ENCODE measurements around the gene PNMT. TPM values are rescaled to one million over a fixed set of nuclear protein-coding genes. Genes with fewer than 3 reads are reported as not detected.

The PNMT gene
- total and polyA plus RNA-seq, 2 donors: 0.38 to 2.9 TPM

DNA sequence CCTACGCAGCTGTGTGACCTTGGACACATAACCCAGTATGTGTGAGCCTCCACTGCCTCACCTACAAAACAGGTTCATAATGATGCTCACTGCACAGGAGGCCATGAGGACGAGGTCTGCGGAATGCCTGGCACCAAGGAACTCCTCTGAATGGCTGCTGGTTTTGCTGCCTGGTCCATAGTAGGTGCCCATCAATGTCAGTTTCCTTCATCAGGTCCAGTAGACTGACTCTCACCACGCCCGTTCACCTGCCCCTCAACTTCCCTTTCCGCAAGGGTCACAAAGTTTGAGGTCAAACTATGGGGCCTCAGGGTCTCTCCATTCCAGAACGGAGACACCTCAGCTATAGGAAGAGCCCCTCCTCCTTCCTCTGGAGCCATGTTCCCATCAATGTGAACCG lies 8.8 kb downstream of the PNMT start:
- Histone ChIP-seq H3K27me3 (ENCODE audit: control insufficient read depth in 2 of 2, insufficient read depth in 1 of 2, low read length in 1 of 2) (peaks cover 0 to under 1% of the 10 kb centered on the region in 2 donors), H3K4me1 (ENCODE audit: control insufficient read depth in 2 of 2, insufficient read depth in 2 of 2, low read length in 2 of 2) (peaks cover 12 to 55% of the 10 kb centered on the region in 2 donors), H3K27ac (ENCODE audit: low read depth in 1 of 2, low read length in 1 of 2) (no peak overlapping the region), H3K9me3 (ENCODE audit: control insufficient read depth in 2 of 2, insufficient read depth in 1 of 2, low read length in 1 of 2) (peaks cover 0 to 5% of the 10 kb centered on the region in 2 donors), H3K4me3 (ENCODE audit: low read length in 2 of 2) (no peak overlapping the region), H3K36me3 (ENCODE audit: control insufficient read depth in 2 of 2, insufficient read depth in 2 of 2, low read length in 1 of 2) (peaks cover 0 to 3% of the 10 kb centered on the region in 2 donors)
- 92% methylated on average over 8 of the region's 8 CpGs for WGBS
- no peak for DNase-seq (ENCODE audit: low read depth in 6 of 9, low spot score in 9 of 9)

DNA sequence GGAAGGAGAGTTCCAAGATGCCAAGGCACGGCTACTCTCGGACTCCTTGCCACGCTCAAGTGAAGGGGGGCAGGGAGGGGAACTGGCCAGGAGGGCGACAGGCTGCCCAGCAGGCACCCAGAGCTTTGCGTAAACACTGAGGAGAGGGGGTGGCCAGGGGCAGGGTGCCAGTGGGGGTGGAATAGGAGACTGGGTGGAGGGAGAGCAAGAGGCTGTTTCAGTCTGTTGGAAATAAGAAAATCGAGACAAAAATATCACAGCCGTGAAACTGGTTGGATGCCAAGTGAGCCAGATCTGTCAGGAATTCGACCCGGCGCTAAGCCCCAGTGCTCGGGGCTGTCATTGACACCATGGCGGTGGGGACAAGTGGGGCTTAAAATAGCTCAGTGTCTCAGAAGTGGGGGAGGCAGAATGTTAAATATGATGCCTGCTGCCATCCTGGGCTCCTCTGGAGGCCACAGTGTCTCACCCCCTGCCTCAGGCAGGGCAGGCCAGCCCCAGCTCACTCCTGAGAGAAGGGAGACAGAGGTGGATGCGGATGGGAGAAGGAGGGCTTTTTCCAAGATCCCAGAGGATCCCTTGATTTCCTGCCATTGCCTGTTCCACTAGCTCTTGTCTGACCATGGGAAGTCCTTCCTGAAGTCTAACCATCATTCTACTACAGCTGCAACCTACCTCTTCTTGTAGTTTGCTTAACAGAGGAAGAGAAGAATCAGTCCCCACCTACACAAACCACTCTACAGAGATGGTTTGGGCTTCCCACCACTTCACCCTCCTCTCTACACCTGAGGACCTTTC lies 9.5 kb downstream of the PNMT start:
- no peak overlapping the region for H3K4me3 ChIP-seq (ENCODE audit: low read length in 2 of 2)
- H3K36me3 ChIP-seq (ENCODE audit: control insufficient read depth in 2 of 2, insufficient read depth in 2 of 2, low read length in 1 of 2): peaks cover 0 to 3% of the 10 kb centered on the region in 2 donors
- H3K27ac ChIP-seq (ENCODE audit: low read depth in 1 of 2, low read length in 1 of 2): no peak overlapping the region
- peaks cover 0 to 5% of the 10 kb centered on the region in 2 donors for H3K9me3 ChIP-seq (ENCODE audit: control insufficient read depth in 2 of 2, insufficient read depth in 1 of 2, low read length in 1 of 2)
- DNase-seq (ENCODE audit: low read depth in 6 of 9, low spot score in 9 of 9): no peak
- WGBS: 92% methylated on average over 13 of the region's 13 CpGs
- peaks cover 12 to 55% of the 10 kb centered on the region in 2 donors for H3K4me1 ChIP-seq (ENCODE audit: control insufficient read depth in 2 of 2, insufficient read depth in 2 of 2, low read length in 2 of 2)
- no peaks in the 10 kb centered on the region for H3K27me3 ChIP-seq (ENCODE audit: control insufficient read depth in 2 of 2, insufficient read depth in 1 of 2, low read length in 1 of 2)

DNA sequence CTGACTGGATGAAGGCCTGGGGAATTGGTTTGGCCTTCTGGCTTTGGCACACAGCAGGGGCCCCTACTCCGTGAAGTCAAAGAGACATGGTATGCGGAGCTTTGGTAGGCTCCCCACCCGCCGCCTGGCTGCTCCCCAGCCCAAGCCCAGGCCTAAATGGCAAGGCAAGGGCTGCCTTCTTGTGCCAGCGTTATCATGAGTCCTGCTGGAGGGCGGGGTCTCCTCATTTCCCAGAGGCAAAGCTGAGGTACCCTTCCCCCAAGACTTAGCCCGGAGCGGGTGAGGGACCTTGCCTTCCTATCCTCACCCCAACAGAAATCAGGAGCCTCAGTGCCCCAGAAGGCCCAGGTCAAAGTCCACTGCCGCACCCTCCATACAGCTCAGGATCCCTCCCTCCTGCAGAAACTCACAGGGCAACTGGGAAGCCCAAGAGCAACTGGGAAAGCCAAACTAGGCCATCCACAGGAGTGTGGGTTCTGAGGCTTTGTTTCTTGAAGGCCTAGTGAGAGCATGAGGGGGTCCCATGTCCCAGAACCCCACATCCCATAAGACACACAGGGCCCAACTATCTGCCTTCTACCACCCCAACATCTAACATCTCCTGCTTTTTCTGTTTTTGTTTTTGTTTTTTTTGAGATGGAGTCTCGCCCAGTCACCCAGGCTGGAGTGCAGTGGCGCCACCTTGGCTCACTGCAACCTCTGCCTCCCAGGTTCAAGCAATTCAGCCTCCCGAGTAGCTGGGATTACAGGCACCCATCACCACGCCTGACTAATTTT lies 10.3 kb downstream of the PNMT start:
- 93% methylated on average over 13 of the region's 13 CpGs for WGBS
- peaks cover 0 to 8% of the 10 kb centered on the region in 2 donors for H3K36me3 ChIP-seq (ENCODE audit: control insufficient read depth in 2 of 2, insufficient read depth in 2 of 2, low read length in 1 of 2)
- H3K4me3 ChIP-seq (ENCODE audit: low read length in 2 of 2): no peak overlapping the region
- no peak overlapping the region for H3K27ac ChIP-seq (ENCODE audit: low read depth in 1 of 2, low read length in 1 of 2)
- no peak for DNase-seq (ENCODE audit: low read depth in 6 of 9, low spot score in 9 of 9)
- H3K4me1 ChIP-seq (ENCODE audit: control insufficient read depth in 2 of 2, insufficient read depth in 2 of 2, low read length in 2 of 2): peaks cover 12 to 55% of the 10 kb centered on the region in 2 donors
- H3K9me3 ChIP-seq (ENCODE audit: control insufficient read depth in 2 of 2, insufficient read depth in 1 of 2, low read length in 1 of 2): peaks cover 0 to 5% of the 10 kb centered on the region in 2 donors
- H3K27me3 ChIP-seq (ENCODE audit: control insufficient read depth in 2 of 2, insufficient read depth in 1 of 2, low read length in 1 of 2): no peaks in the 10 kb centered on the region

DNA sequence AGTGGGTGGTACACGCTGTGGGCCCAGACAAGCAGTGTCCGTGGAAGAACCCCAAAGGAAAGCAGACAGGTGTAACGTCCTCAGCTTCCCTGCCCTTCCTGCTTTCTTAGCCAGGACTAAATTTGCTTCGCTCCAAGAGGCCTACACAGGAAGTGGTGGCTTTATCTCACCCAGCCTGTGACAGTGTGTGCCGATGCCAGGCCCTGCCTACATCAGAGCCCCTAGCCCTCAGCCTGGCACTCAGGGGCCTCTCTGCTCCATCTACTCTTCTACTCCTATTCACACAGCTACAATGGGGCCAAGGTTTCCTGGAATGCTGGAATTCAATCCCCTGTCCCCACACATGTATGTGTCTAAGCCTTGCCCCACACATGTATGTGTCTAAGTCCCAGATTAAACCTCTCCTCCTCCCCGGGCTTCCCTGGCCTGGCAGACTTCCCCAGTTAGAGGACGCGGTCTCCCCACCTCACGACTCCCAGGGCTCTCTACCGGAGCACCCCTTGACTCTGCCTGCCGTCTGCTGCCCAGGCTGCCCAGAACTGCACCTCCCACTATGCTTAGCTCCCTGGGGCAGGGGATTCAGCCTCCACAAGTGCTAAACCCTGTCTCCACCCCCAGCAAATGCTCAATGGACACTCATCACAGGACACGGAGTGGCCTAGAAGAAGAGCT lies 11.4 kb downstream of the PNMT start:
- peak overlapping the region; percentile 57 to 72 for H3K27ac ChIP-seq (ENCODE audit: low read depth in 1 of 2, low read length in 1 of 2)
- peak in 6 of 9 donors; percentile 20 to 78 (median 44) for DNase-seq (ENCODE audit: low read depth in 6 of 9, low spot score in 9 of 9)
- peaks cover 0 to 5% of the 10 kb centered on the region in 2 donors for H3K9me3 ChIP-seq (ENCODE audit: control insufficient read depth in 2 of 2, insufficient read depth in 1 of 2, low read length in 1 of 2)
- WGBS: 36% methylated on average over 12 of the region's 12 CpGs
- H3K4me1 ChIP-seq (ENCODE audit: control insufficient read depth in 2 of 2, insufficient read depth in 2 of 2, low read length in 2 of 2): peaks cover 12 to 50% of the 10 kb centered on the region in 2 donors
- H3K36me3 ChIP-seq (ENCODE audit: control insufficient read depth in 2 of 2, insufficient read depth in 2 of 2, low read length in 1 of 2): peaks cover 3 to 12% of the 10 kb centered on the region in 2 donors
- H3K4me3 ChIP-seq (ENCODE audit: low read length in 2 of 2): no peak overlapping the region
- H3K27me3 ChIP-seq (ENCODE audit: control insufficient read depth in 2 of 2, insufficient read depth in 1 of 2, low read length in 1 of 2): no peaks in the 10 kb centered on the region

DNA sequence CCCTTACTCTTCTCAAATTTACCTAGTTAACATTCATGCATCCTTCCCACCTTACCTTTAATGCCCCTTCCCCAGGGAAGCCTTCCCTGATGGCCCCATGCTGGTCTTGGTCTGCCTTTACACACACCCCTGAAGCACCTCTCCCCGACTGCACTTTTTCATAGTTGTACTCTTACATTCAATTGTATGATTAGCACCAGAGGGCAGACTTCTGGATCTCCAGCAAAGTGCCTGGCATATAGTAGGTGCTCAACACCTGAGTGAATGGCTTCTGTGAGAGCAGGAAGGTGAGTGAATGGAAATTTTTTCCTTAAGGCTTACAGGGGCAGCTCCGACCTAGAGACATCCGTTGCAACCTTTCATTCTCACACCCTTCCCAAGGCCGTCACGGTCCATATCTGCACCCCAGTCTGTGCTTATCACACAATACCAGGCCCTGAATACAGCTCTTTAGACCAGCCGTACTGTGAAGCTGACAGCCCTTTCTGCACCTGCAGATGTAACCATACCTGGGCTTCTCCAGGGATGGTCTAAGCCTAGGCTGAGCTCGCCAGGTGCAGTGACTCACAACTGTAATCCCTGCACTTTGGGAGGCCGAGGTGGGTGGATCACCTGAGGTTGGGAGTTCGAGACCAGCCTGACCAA lies 15.2 kb downstream of the PNMT start:
- peaks cover 0 to 5% of the 10 kb centered on the region in 2 donors for H3K9me3 ChIP-seq (ENCODE audit: control insufficient read depth in 2 of 2, insufficient read depth in 1 of 2, low read length in 1 of 2)
- no peak for DNase-seq (ENCODE audit: low read depth in 6 of 9, low spot score in 9 of 9)
- no peak overlapping the region for H3K27ac ChIP-seq (ENCODE audit: low read depth in 1 of 2, low read length in 1 of 2)
- H3K27me3 ChIP-seq (ENCODE audit: control insufficient read depth in 2 of 2, insufficient read depth in 1 of 2, low read length in 1 of 2): peaks cover 0 to 2% of the 10 kb centered on the region in 2 donors
- WGBS: 98% methylated on average over 9 of the region's 9 CpGs
- peaks cover 15 to 23% of the 10 kb centered on the region in 2 donors for H3K4me1 ChIP-seq (ENCODE audit: control insufficient read depth in 2 of 2, insufficient read depth in 2 of 2, low read length in 2 of 2)
- H3K4me3 ChIP-seq (ENCODE audit: low read length in 2 of 2): no peak overlapping the region
- H3K36me3 ChIP-seq (ENCODE audit: control insufficient read depth in 2 of 2, insufficient read depth in 2 of 2, low read length in 1 of 2): peaks cover 6 to 12% of the 10 kb centered on the region in 2 donors

DNA sequence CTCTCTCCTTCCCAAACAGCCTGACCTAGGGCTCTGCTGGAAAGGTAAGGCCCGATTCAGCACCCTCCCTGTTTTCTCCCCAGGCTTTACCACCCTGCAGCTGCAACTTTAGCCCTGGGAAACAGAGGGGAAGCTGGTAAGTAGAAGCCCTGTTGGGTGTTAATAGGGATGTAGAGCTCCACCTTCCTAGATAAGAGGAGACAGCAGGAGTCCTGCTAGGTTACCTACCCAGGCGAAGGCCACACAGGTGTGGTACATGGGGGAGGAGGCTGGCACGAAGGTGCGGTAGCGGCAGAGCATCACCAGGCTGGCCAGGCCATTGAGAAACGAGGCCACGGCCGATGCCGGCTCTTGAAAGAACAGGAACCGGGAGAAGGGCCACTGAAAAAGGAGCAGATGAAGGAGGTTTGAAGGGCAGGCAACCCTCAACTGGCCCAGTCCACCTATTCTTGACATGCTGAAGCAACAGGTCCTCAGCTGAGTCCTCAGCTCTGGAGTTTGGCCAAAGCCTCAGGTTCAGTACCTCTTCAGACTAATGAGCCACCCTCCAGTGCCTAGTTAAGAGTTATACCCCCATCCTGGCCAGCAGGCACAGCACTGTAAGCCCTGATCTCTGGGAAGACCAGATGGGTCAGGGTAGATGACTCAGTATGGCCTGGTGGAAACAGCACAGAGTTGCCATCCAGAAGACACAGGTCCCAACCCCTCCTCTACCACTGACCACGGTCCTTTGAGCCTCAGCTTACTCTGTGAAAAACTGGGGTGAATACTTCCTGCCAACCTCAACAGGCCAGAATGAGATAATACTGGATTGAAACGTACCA lies 16.3 kb downstream of the PNMT start:
- no peak for DNase-seq (ENCODE audit: low read depth in 6 of 9, low spot score in 9 of 9)
- 96% methylated on average over 12 of the region's 12 CpGs for WGBS
- Histone ChIP-seq H3K27me3 (ENCODE audit: control insufficient read depth in 2 of 2, insufficient read depth in 1 of 2, low read length in 1 of 2) (peaks cover 2 to 4% of the 10 kb centered on the region in 2 donors), H3K4me3 (ENCODE audit: low read length in 2 of 2) (no peak overlapping the region), H3K4me1 (ENCODE audit: control insufficient read depth in 2 of 2, insufficient read depth in 2 of 2, low read length in 2 of 2) (peaks cover 11 to 20% of the 10 kb centered on the region in 2 donors), H3K27ac (ENCODE audit: low read depth in 1 of 2, low read length in 1 of 2) (no peak overlapping the region), H3K36me3 (ENCODE audit: control insufficient read depth in 2 of 2, insufficient read depth in 2 of 2, low read length in 1 of 2) (peaks cover 6 to 12% of the 10 kb centered on the region in 2 donors), H3K9me3 (ENCODE audit: control insufficient read depth in 2 of 2, insufficient read depth in 1 of 2, low read length in 1 of 2) (peaks cover 0 to 4% of the 10 kb centered on the region in 2 donors)

DNA sequence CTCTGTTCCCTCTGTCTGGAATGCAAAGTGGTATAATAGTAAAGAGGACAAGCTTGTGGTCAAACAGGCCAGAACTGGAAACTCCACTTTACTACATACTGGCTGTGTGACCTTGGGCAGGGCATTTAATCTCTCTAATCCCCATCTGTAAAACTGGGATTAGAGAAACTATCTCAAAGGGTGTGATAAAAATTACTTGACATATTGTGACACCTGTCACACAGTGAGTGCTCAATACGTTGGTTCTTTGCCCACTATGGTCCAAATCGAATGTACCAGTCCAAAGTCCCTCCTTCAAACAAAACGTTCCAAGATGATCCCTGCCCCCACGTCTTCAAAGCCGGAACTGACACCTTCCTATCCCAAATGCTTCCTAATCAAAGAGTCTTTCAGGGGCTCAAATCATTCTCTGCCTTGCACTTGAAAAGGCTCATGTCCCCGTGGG lies 18.9 kb downstream of the PNMT start:
- peaks cover 6 to 10% of the 10 kb centered on the region in 2 donors for H3K4me1 ChIP-seq (ENCODE audit: control insufficient read depth in 2 of 2, insufficient read depth in 2 of 2, low read length in 2 of 2)
- H3K36me3 ChIP-seq (ENCODE audit: control insufficient read depth in 2 of 2, insufficient read depth in 2 of 2, low read length in 1 of 2): peaks cover 6 to 9% of the 10 kb centered on the region in 2 donors
- H3K27me3 ChIP-seq (ENCODE audit: control insufficient read depth in 2 of 2, insufficient read depth in 1 of 2, low read length in 1 of 2): peaks cover 7 to 9% of the 10 kb centered on the region in 2 donors
- H3K9me3 ChIP-seq (ENCODE audit: control insufficient read depth in 2 of 2, insufficient read depth in 1 of 2, low read length in 1 of 2): no peaks in the 10 kb centered on the region
- DNase-seq (ENCODE audit: low read depth in 6 of 9, low spot score in 9 of 9): no peak
- H3K4me3 ChIP-seq (ENCODE audit: low read length in 2 of 2): peak overlapping the region; percentile 84 to 89
- no peak overlapping the region for H3K27ac ChIP-seq (ENCODE audit: low read depth in 1 of 2, low read length in 1 of 2)
- WGBS: 76% methylated on average over 6 of the region's 6 CpGs

Data from thymus (tissue), 11 donors.